Measurements from ENCODE around the gene GRIK4.

Gene GRIK4

GRCh38 chr11:120676991-120677390 lies 165.4 kb downstream of the GRIK4 start:
- no peak for DNase-seq

GRCh38 chr11:120680322-120680721 lies 168.8 kb downstream of the GRIK4 start:
- DNase-seq: no peak

DNA sequence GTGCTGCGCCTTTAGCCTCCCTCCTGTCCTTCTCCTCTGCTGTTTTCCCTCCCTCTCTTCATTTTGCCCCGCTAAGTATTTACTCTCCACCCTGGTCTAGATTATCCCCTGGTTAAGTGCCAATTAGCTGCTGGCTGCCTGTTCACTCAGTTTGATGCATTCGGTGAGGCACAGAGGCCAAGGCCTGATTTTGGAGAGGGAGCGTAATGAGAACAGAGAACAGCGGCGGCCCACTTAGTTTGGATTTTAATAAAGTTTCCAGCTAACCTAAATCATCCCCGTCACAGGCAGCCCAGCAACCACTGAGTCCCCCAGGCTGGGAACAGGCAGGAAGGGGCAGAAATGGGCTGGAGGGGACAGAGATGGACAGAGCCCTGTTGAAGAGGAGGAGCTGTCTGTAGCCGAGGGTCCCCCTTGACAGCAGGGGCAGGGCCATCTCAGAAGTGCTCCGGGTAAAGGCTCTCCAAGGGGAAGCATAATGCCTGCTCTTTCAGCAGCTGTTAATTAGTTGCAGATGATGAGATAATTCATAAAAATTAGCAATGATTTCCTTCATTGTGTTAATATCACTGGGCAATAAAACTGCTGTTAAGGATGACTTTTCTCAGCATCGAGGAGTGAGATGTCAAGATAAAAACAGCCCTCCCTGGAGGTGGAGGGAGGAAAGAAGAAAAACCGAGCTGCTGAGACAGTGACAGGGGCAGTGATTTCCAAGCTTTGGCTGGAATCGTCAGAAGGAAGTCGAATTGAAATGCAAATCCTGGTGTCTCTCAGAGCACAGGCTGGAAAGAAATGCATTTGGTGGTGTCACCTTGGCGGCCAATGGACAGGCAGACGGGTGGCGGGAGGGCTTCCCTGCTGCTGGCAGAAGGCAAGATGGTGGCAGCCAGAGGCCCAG lies 170.1 kb downstream of the GRIK4 start:
- DNase-seq: no peak

DNA sequence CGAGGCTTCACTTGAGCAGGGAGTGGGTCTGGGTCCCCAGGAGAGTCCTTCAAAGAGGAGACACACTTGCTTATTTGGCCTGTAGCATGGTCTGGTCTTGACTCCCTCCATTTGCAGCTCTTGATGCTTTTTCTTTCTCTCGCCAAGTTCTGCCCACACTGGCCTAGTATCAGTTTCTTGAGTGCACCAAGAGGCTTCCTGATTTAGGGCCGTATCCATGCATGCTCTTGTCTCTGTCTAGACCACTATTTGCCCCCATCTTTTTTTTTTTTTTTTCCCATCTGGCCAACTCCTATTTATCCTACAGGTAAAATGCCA lies 170.7 kb downstream of the GRIK4 start:
- no peak for DNase-seq

- DNase-seq: no peak
Observed at GRCh38 chr11:120682866-120683265, 171.3 kb downstream of the GRIK4 start.

- DNase-seq: no peak
Observed at GRCh38 chr11:120686516-120686915, 175.0 kb downstream of the GRIK4 start.

DNA sequence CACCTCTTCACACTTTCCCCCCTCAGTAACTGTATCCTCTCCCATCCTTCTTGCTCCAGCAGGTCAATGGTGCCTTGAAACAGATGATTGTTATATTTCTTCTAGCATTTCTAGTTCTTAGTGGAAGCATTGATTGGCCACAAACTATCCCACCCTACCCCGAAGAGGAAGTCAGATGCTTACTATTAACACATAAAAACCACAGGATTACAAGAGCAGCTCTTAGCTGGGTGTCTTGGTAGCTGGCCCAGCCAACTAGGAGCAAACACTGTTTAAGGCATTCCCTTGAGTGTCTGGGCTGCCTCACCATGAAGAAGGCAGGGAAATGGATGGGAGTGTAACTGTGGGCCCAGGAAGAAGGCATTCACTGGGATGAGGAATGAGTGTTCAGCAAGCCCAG lies 176.6 kb downstream of the GRIK4 start:
- DNase-seq: no peak

GRCh38 chr11:120689596-120690275 lies 178.2 kb downstream of the GRIK4 start:
- DNase-seq: no peak

DNA sequence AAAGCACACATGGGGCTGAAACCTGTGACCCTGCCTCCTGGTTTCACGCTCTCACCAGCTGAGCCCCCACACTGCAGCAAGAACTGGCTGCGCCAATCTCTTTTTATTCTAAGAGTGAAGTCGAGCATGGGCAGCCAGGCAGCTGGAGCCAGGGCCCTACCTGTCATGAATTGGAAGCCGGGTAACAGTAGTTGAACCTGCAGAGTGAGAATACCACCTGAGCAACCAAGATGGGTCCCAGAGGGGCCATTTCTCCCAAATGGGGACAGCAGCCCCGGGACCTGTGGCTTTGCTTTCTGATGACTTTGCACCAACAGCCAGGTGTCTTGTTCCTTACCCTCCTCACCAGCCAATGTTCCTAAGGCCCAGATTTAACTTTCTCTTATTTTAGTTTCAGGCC lies 178.9 kb downstream of the GRIK4 start:
- DNase-seq: no peak

GRCh38 chr11:120694726-120695125 lies 183.2 kb downstream of the GRIK4 start:
- no peak for DNase-seq

GRCh38 chr11:120695426-120695825 lies 183.9 kb downstream of the GRIK4 start:
- no peak for DNase-seq

GRCh38 chr11:120695939-120696338 lies 184.4 kb downstream of the GRIK4 start:
- no peak for DNase-seq

GRCh38 chr11:120696597-120697218 lies 185.2 kb downstream of the GRIK4 start:
- DNase-seq: no peak

- DNase-seq: no peak
Observed at GRCh38 chr11:120698918-120699317, 187.4 kb downstream of the GRIK4 start.

DNA sequence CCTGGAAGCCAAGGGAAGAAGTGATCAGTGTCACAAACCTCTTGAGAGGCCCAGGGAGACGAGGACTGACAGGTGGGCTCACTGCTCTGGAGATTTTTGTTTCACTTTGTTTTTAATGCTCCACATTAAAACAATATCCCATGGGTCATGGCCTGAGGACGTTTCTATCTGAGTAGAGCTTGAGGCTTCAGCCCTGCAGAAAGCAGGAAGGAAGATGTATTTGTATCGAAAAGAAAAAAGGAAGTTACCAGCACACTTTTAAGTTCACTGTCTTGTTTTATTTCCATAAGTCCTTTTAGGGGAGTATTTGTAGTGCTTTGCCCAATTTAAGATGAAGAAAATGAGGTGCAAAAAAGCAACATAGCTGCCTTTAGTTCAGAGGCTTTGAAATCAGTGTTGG lies 191.1 kb downstream of the GRIK4 start:
- no peak for DNase-seq

- no peak for DNase-seq
Observed at GRCh38 chr11:120703358-120704152, 192.0 kb downstream of the GRIK4 start.

GRCh38 chr11:120704256-120704750 lies 192.8 kb downstream of the GRIK4 start:
- no peak for DNase-seq

GRCh38 chr11:120706257-120706656 lies 194.7 kb downstream of the GRIK4 start:
- no peak for DNase-seq

DNA sequence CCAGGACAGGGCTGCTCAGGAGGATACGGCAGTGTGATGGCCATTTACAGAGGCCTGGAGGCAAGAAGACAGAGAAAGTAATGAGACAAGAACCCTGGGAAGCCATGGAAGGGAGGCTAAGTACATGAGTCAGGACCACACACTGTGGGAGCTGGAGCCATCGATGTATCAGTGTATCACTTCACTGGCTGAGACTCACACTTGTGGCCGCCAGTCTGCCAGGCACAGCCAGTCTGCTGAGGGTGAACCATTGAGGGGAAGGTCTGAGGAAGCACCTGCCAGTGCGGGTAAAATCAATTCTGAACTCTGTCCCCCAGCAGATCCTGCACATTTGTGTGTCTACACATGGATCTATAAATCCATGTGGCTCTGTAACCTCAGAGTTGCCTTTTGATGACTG lies 195.6 kb downstream of the GRIK4 start:
- no peak for DNase-seq

DNA sequence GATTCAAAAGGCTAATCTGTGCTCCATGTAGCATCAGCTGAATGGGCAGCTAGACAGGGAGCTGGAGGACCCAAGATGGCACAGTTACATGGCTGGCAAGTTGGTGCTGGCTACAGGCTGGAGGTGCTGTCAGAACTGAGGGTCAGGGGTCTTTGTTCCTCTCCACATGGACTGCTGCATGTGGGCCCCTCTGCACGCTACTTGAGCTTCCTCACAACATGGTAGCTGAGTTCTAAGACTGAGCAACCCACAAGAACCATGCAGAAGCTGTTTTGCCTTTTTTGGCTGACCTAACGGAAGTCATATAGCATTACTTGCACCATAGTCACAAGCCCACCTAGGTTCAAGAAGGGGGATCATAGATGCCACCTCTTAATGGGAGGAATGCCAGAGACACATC lies 196.1 kb downstream of the GRIK4 start:
- DNase-seq: no peak

DNA sequence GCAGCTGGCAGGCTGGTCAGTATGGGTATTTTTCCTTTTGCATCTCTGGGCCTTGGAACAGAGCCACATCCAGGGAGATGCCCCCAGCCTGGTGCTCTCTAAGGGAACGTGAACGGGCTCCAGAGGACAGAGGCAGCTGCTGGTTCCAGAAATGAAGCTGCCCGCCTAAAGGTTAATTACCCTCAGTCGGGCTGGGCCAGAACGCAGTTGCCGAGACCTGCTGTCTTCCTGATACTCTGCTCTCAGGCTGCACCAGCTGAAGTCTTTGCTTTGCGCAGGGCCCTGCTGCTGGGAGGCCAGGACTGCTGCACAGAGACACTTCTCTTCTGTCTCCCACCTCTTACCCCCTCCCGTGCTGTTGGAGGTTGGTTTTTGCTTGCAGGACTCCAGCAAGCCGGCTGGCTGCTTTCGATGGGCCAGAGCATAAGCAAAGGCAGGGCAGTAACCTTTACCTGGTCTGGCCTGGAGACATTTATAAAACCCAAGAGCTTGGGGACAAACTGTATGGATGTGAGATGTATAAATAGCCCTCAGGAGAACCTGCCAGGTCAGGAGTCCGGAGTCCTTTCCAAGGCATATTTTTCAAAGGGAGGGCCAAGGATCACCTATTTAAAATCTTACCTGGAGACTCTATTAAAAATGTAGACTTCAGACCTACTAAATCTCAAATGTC lies 197.1 kb downstream of the GRIK4 start:
- no peak for DNase-seq

GRCh38 chr11:120709808-120710207 lies 198.3 kb downstream of the GRIK4 start:
- no peak for DNase-seq

Data from activated effector memory CD4-positive, alpha-beta T cell treated with anti-CD3 and anti-CD28 coated beads, Interleukin-2, amount 50 U/mL, for 16 hours (primary cell).